K562 (cell line): ENCODE measurements around the gene TRPC4AP. TPM values are rescaled to one million over a fixed set of nuclear protein-coding genes. Genes with fewer than 3 reads are reported as not detected.
"Not testable (repeated sequence)": the region's sequence is repeated elsewhere in the genome, so short reads cannot be mapped to it uniquely, and the experiment has no call there.

Source experiments
- ATAC-seq: fragments of 200-7000 bp; cut with Tn5 transposase; 3 replicates; pipeline ENCODE4 v1.9.1; 2020; ENCODE audit warnings: moderate library complexity
- BruUV-seq: library from RNA; stranded (reverse); fragments of 400-500 nt; replicated peaks from 2 replicates; lab custom pipeline; 2021; lab: Mats Ljungman, UMichigan
- CTCF ChIA-PET: fragments of 300-600 bp; formaldehyde crosslinking; extraction: SDS; loops from one replicate; lab custom pipeline; 2021; ENCODE audit warnings: low intra/inter-chr PET ratio; lab: Yijun Ruan, JAX
- POLR2A ChIA-PET: fragments of 300-600, 350-650 bp; sonication (Branson Sonifier 250); formaldehyde crosslinking; extraction: SDS; loops from one replicate; lab custom pipeline; 2021; ENCODE audit warnings: antibody characterized with exemption, inconsistent platforms; lab: Yijun Ruan, JAX
- DNase-seq, 4 experiments: peaks; one replicate each; pipeline versions ENCODE4 v3.0.0 to v3.0.0-alpha.2; 2011 to 2018; ENCODE audit warnings: low spot score in 3 of 4, mixed read lengths in 3 of 4; ENCODE audit errors: extremely low read depth in 1 of 4
- FAIRE-seq: peaks from 2 replicates; lab custom pipeline; 2011; peaks lifted over from hg19 to GRCh38; lab: Jason Lieb, UNC
- H2AFZ ChIP-seq: 2 replicates; pipeline ENCODE4 v1.6.0; 2011; ENCODE audit warnings: low read depth, low read length, control low read depth, inconsistent platforms
- H3K27ac ChIP-seq: fragments of 200-600 bp; 3 replicates; pipeline ENCODE4 v1.8.0; 2011; ENCODE audit warnings: low read depth, mild to moderate bottlenecking, control low read depth, inconsistent platforms, low read length, moderate library complexity, mixed read lengths; ENCODE audit errors: extremely low read depth
- H3K27me3 ChIP-seq, 2 experiments: fragments of 300-600 bp in 1 of 2; 2 replicates in 1 of 2; 3 replicates in 1 of 2; pipeline versions ENCODE4 v1.6.0 to v1.8.0; 2011; ENCODE audit warnings: inconsistent platforms in 2 of 2, low read length in 2 of 2, mild to moderate bottlenecking in 1 of 2, mixed read lengths in 1 of 2, moderate library complexity in 1 of 2; ENCODE audit not compliant: control insufficient read depth in 2 of 2, insufficient read depth in 2 of 2
- H3K36me3 ChIP-seq: fragments of 300-600 bp; 3 replicates; pipeline ENCODE4 v1.8.0; 2011; ENCODE audit warnings: mild to moderate bottlenecking, low read length, inconsistent platforms; ENCODE audit not compliant: control insufficient read depth, insufficient read depth
- H3K4me1 ChIP-seq, 2 experiments: fragments of 200-600 bp in 1 of 2; replicated peaks in 1 of 2; 2 replicates in 1 of 2; 3 replicates in 1 of 2; pipeline versions ENCODE4 v1.5.1 to v1.8.0; 2011; ENCODE audit warnings: inconsistent platforms in 2 of 2, low read length in 2 of 2, mild to moderate bottlenecking in 1 of 2, mixed read lengths in 1 of 2, moderate library complexity in 1 of 2; ENCODE audit not compliant: control insufficient read depth in 2 of 2, insufficient read depth in 2 of 2
- H3K4me2 ChIP-seq: 2 replicates; pipeline ENCODE4 v1.6.1; 2011; ENCODE audit warnings: low read length, control low read depth, inconsistent platforms, mixed read lengths; ENCODE audit not compliant: insufficient read depth
- H3K4me3 ChIP-seq: fragments of 200-600 bp; sonication (generic), shearing (Covaris generic); 2 replicates; pipeline ENCODE4 v1.5.1; 2016; ENCODE audit warnings: control low read depth, inconsistent platforms
- H3K79me2 ChIP-seq: fragments of 200-600 bp; 3 replicates; pipeline ENCODE4 v1.8.0; 2011; ENCODE audit warnings: low read length, inconsistent platforms; ENCODE audit not compliant: control insufficient read depth, insufficient read depth
- H3K9ac ChIP-seq, 2 experiments: 2 replicates each; pipeline versions ENCODE4 v1.6.0 to v1.6.1; 2011; ENCODE audit warnings: low read depth in 2 of 2, low read length in 2 of 2, control low read depth in 1 of 2, inconsistent platforms in 1 of 2, mild to moderate bottlenecking in 1 of 2, mixed read lengths in 1 of 2; ENCODE audit not compliant: insufficient read depth in 1 of 2
- H3K9me1 ChIP-seq: one replicate; pipeline ENCODE4 v1.6.0; 2011; ENCODE audit warnings: inconsistent platforms, mild to moderate bottlenecking, low read length, moderate library complexity; ENCODE audit not compliant: control insufficient read depth, insufficient read depth
- H3K9me3 ChIP-seq: replicated peaks from 2 replicates; pipeline ENCODE4 v1.5.1; 2011; ENCODE audit warnings: low read depth, low read length, inconsistent platforms; ENCODE audit not compliant: control insufficient read depth, insufficient read depth
- H4K20me1 ChIP-seq: replicated peaks from 2 replicates; pipeline ENCODE4 v1.6.1; 2011; ENCODE audit warnings: low read length, inconsistent platforms, mixed read lengths; ENCODE audit not compliant: control insufficient read depth, insufficient read depth
- GTF2A2 ChIP-seq: IDR thresholded peaks from 2 replicates; pipeline ENCODE4 v1.6.1; 2016; ENCODE audit warnings: mild to moderate bottlenecking, missing genetic modification characterization, missing compliant biosample characterization
- ZNF146 ChIP-seq: IDR thresholded peaks from one replicate; pipeline ENCODE4 v1.6.1; 2018; ENCODE audit warnings: missing compliant biosample characterization; ENCODE audit not compliant: unreplicated experiment
- ZNF232 ChIP-seq: sonication (generic); formaldehyde crosslinking; IDR thresholded peaks from 2 replicates; pipeline ENCODE4 v1.8.0; 2022; ENCODE audit warnings: mild to moderate bottlenecking, missing genetic modification reagents
- WGBS: fragments of 100-300 bp; shearing (Covaris generic); methylation state at CpG from one replicate; pipeline ENCODE4 v1.1.6; 2016; ENCODE audit warnings: low coverage, mixed read lengths; ENCODE audit not compliant: insufficient coverage; ENCODE audit errors: missing lambda C conversion rate; 5-methylcytosine and 5-hydroxymethylcytosine counted together
- in situ Hi-C: fragments of 300-500 bp; cut with MboI; formaldehyde crosslinking; loops from 4 replicates; pipeline ENCODE4 v1.15.0; 2018; ENCODE audit warnings: inconsistent platforms, mixed read lengths
- intact Hi-C: fragments of 100-400 bp; cut with micrococcal nuclease; formaldehyde crosslinking; loops from 2 replicates; pipeline ENCODE4 v1.14.2; 2022
- polyA plus RNA-seq, 8 experiments: library from polyadenylated mRNA; depleted of rRNA in 4 of 8; stranded (reverse) in 5 of 8; unstranded in 3 of 8; fragments of >200 nt; fragmentation: Nextera tagmentation in 2 of 8; fragmentation: Illumina TruSeq in 1 of 8; extraction: Ambion mirVana in 2 of 8; extraction: Trizol in 1 of 8; gene quantifications; 2 replicates each; pipeline versions ENCODE4 v1.2.1 to v1.2.3, GENCODE V29; 2011 to 2014; ENCODE audit warnings: inconsistent platforms in 1 of 8, missing spikeins in 1 of 8
- total RNA-seq, 7 experiments: library from RNA; depleted of rRNA in 6 of 7; stranded (reverse); fragments of >200 nt in 6 of 7; fragmentation: Illumina TruSeq in 2 of 7; extraction: Trizol in 2 of 7; gene quantifications; 2 replicates each; pipeline versions ENCODE4 v1.2.1 to v1.2.3, GENCODE V29; 2011 to 2021; ENCODE audit warnings: low replicate concordance in 1 of 7
- TF ChIP-seq, protein P1 (sequence below), 2 experiments: fragments of 450-650 bp; IDR thresholded peaks; 2 replicates each; pipeline ENCODE4 v1.6.1; 2018; ENCODE audit warnings: mild to moderate bottlenecking in 2 of 2, low read depth in 1 of 2; ENCODE audit not compliant: partially characterized antibody in 2 of 2

TRPC4AP gene
- total and polyA plus RNA-seq, 9 of the 15 experiments (the other 6 are each of a cell fraction or from before 2014, with no cell fraction given): 2.3 to 70.3 (median 33.3) TPM

DNA sequence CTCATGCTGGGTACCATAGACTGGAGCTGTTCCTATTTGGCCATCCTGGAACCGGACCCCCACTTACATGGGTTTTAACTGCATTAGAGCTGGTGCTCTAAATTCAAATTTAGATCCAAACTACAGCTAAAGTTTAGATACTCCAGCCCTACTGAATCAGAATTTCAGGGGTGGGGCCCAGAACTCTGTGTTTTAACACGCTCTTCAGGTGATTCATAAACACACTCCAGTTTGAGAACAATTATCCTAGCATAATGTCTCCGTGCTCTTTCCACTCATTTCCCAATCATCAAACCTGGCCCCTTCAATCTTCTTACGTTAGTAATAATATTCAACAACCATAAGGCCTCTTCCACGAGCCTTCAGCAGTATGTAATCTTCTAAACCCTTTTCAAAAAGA lies 15.3 kb downstream of the TRPC4AP start (continued):
- TF ChIP-seq ZNF232 (CRISPR knock-in tag): no peak
- TF ChIP-seq GTF2A2 (tag): no peak

DNA sequence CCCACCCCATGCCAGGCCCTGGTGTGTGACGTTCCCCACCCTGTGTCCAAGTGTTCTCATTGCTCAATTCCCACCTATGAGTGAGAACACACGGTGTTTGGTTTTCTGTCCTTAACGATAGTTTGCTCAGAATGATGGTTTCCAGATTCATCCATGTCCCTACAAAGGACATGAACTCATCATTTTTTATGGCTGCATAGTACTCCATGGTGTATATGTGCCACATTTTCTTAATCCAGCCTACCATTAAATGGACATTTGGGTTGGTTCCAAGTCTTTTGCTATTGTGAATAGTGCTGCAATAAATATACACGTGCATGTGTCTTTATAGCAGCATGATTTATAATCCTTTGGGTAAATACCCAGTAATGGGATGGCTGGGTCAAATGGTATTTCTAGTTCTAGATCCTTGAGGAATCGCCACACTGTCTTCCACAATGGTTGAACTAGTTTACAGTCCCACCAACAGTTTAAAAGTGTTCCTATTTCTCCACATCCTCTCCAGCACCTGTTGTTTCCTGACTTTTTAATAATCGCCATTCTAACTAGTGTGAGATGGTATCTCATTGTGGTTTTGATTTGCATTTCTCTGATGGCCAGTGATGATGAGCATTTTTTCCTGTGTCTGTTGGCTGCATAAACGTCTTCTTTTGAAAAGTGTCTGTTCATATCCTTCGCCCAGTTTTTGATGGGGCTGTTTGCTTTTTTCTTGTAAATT lies 21.0 kb downstream of the TRPC4AP start:
- H3K4me2 ChIP-seq, ATAC-seq, DNase-seq, H3K9me3 ChIP-seq, H3K27ac ChIP-seq, intact Hi-C loops: not testable (repeated sequence)
- peaks cover 12% of the 10 kb centered on the region for H3K79me2 ChIP-seq
- WGBS: 74% methylated on average over 7 of the region's 8 CpGs
- H3K36me3 ChIP-seq: peaks cover 31% of the 10 kb centered on the region; the same call in 1 of the 3 replicates
- TF ChIP-seq, protein P1, sequence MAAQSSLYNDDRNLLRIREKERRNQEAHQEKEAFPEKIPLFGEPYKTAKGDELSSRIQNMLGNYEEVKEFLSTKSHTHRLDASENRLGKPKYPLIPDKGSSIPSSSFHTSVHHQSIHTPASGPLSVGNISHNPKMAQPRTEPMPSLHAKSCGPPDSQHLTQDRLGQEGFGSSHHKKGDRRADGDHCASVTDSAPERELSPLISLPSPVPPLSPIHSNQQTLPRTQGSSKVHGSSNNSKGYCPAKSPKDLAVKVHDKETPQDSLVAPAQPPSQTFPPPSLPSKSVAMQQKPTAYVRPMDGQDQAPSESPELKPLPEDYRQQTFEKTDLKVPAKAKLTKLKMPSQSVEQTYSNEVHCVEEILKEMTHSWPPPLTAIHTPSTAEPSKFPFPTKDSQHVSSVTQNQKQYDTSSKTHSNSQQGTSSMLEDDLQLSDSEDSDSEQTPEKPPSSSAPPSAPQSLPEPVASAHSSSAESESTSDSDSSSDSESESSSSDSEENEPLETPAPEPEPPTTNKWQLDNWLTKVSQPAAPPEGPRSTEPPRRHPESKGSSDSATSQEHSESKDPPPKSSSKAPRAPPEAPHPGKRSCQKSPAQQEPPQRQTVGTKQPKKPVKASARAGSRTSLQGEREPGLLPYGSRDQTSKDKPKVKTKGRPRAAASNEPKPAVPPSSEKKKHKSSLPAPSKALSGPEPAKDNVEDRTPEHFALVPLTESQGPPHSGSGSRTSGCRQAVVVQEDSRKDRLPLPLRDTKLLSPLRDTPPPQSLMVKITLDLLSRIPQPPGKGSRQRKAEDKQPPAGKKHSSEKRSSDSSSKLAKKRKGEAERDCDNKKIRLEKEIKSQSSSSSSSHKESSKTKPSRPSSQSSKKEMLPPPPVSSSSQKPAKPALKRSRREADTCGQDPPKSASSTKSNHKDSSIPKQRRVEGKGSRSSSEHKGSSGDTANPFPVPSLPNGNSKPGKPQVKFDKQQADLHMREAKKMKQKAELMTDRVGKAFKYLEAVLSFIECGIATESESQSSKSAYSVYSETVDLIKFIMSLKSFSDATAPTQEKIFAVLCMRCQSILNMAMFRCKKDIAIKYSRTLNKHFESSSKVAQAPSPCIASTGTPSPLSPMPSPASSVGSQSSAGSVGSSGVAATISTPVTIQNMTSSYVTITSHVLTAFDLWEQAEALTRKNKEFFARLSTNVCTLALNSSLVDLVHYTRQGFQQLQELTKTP (IDR thresholded peaks at IDR 0.05; ENCODE audit: low read depth in 1 of 2, partially characterized antibody in 2 of 2): peak in 1 of 2 experiments; percentile 90
- peak; percentile 84 for TF ChIP-seq ZNF146
- TF ChIP-seq, all 486 proteins: peak for 2; not testable (repeated sequence) for 484
- POLR2A ChIA-PET, H3K9ac ChIP-seq, CTCF ChIA-PET, BruUV-seq, H3K4me1 ChIP-seq, H2AFZ ChIP-seq, H3K9me1 ChIP-seq, H3K4me3 ChIP-seq, H3K27me3 ChIP-seq, H4K20me1 ChIP-seq, FAIRE-seq: not testable (repeated sequence)
- in situ Hi-C loops: loop anchor here (10.0 kb wide), 1 partner anchor 1473 kb away; the partner anchor contains the start of gene MYL9
